ENCODE data around the gene PORCN.

The PORCN gene

GRCh38 chrX:48492293-48492910 is 16.4 kb upstream of the PORCN start:
- TF ChIP-seq SIN3A (IDR thresholded peaks at IDR 0.05; ENCODE audit: borderline replicate concordance, insufficient read depth, low read length) (no peak), FOXP2 (optimal IDR thresholded peaks at IDR 0.05; ENCODE audit: borderline replicate concordance, extremely low read depth, extremely low read length, insufficient read depth) (no peak), POLR2AphosphoS5 (IDR thresholded peaks at IDR 0.05; ENCODE audit: low read depth, low read length) (no peak), TAF1 (IDR thresholded peaks at IDR 0.05; ENCODE audit: borderline replicate concordance, insufficient read depth, low read length) (no peak), REST (IDR thresholded peaks at IDR 0.05; ENCODE audit: insufficient read depth in 1 of 2, low read depth in 2 of 2, low read length in 2 of 2) (no peak)

DNA sequence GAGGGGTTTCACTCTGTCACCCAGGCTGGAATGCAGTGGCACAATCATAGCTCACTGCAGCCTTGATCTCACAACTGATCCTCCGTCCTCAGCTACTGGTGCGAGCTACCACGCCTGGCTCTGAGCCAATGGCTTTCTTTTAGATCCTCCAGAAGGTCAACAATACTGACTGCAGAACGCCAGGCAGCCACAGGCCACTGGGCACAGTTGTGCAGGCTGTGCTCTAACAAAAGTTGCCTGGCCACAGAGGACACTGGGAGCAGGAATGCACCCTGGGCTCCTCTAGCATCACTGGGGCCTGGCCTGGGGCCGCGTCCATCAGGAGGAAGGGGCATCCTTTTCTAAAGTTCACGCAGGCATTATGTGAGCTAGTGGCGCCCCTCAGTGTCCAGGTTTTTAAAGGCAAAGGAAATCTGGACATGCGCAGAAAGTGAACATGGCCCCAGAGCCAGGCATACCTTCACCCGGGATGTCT is 14.9 kb upstream of the PORCN start:
- TF ChIP-seq FOXP2 (optimal IDR thresholded peaks at IDR 0.05; ENCODE audit: borderline replicate concordance, extremely low read depth, extremely low read length, insufficient read depth) (no peak), SIN3A (IDR thresholded peaks at IDR 0.05; ENCODE audit: borderline replicate concordance, insufficient read depth, low read length) (no peak), REST (IDR thresholded peaks at IDR 0.05; ENCODE audit: insufficient read depth in 1 of 2, low read depth in 2 of 2, low read length in 2 of 2) (no peak), TAF1 (IDR thresholded peaks at IDR 0.05; ENCODE audit: borderline replicate concordance, insufficient read depth, low read length) (no peak), POLR2AphosphoS5 (IDR thresholded peaks at IDR 0.05; ENCODE audit: low read depth, low read length) (no peak)

- TF ChIP-seq SIN3A (IDR thresholded peaks at IDR 0.05; ENCODE audit: borderline replicate concordance, insufficient read depth, low read length) = no peak
- TF ChIP-seq FOXP2 (optimal IDR thresholded peaks at IDR 0.05; ENCODE audit: borderline replicate concordance, extremely low read depth, extremely low read length, insufficient read depth) = no peak
- no peak for TF ChIP-seq REST (IDR thresholded peaks at IDR 0.05; ENCODE audit: insufficient read depth in 1 of 2, low read depth in 2 of 2, low read length in 2 of 2)
- no peak for TF ChIP-seq TAF1 (IDR thresholded peaks at IDR 0.05; ENCODE audit: borderline replicate concordance, insufficient read depth, low read length)
- TF ChIP-seq POLR2AphosphoS5 (IDR thresholded peaks at IDR 0.05; ENCODE audit: low read depth, low read length) = no peak
Measured at GRCh38 chrX:48496660-48497059, 12.1 kb upstream of the PORCN start.

GRCh38 chrX:48497871-48498270 is 10.9 kb upstream of the PORCN start:
- TF ChIP-seq TAF1 (IDR thresholded peaks at IDR 0.05; ENCODE audit: borderline replicate concordance, insufficient read depth, low read length) = no peak
- TF ChIP-seq FOXP2 (optimal IDR thresholded peaks at IDR 0.05; ENCODE audit: borderline replicate concordance, extremely low read depth, extremely low read length, insufficient read depth) = no peak
- TF ChIP-seq REST (IDR thresholded peaks at IDR 0.05; ENCODE audit: insufficient read depth in 1 of 2, low read depth in 2 of 2, low read length in 2 of 2) = no peak
- no peak for TF ChIP-seq POLR2AphosphoS5 (IDR thresholded peaks at IDR 0.05; ENCODE audit: low read depth, low read length)
- TF ChIP-seq SIN3A (IDR thresholded peaks at IDR 0.05; ENCODE audit: borderline replicate concordance, insufficient read depth, low read length) = no peak

Data from PFSK-1 (cell line).